ENCODE measurements around the gene WDSUB1.

The WDSUB1 gene

DNA sequence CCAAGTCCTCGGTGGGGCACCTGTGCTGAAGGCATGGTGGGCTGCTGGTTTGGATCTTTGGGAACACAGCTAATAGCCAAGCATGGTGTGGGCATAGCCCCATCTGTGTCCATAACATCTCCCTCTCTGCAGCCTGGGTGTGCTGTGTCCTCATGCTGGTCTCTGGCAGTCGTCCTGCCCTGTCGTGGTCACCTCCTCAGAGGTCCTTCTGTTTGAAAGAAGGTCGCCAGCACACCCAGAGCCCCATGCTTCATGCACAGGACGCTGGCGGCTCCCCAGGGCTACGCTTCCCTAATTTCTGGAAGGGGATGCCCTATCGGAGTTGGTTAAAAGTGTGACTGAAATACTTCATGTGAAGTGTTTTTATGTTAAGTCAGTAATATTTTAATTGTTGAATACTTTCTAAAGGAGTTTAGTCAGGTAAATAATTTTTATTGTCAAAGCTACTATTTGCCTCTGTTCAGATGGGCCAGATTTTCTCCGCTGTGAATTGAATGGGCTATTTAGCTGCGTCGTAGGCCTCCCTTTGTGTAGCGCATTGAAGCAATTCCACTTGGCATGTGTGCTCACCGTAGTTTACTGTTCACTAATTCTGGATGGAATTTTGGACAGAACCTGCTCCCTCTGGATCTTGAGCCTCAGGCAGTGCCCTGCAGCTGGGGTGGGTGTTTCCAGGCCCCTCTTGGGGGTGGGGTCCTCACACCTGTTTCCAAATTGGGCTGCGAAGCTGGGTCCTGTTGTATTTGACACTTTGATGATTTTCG is 81.9 kb downstream of the WDSUB1 start:
- Histone ChIP-seq H3K4me1 (ENCODE audit: control insufficient read depth, insufficient read depth, low read length, poor library complexity, severe bottlenecking) (peaks cover 36% of the 10 kb centered on the region), H3K27ac (ENCODE audit: low read depth, low read length, severe bottlenecking) (no peak overlapping the region), H3K36me3 (ENCODE audit: control insufficient read depth, insufficient read depth, low read length) (peaks cover 69% of the 10 kb centered on the region), H3K4me3 (ENCODE audit: extremely low read depth, insufficient read depth, low read length, poor library complexity, severe bottlenecking) (no peak overlapping the region), H3K9me3 (ENCODE audit: control insufficient read depth, low read length) (no peaks in the 10 kb centered on the region)
- WGBS, 2 experiments (ENCODE audit: insufficient coverage in 2 of 2) = 94 to 95% methylated on average over 14 to 15 of the region's 15 CpGs

DNA sequence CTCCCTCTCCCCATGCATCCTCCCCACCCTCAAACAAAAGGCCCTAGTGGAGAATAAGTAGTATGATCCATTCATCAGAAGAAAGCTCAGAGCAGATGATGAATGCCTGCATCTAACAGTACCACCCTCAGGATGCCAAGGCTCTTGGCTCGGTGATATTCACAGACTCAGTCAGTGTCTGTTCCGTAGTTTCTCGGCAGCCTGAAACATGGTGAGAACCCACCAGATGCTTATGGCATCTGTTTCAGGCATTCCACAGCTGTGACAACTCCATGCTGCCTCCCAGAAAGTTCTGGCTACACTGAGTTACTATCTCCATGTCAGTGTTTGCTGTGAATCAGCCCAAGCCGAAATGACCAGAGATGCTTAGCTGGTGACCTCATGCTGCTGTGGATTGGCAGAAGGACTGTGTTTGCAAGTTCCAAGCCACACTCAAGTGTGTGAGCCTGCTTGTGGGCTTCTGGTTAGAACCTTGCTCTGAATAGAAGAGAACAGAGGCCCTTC is 83.9 kb downstream of the WDSUB1 start:
- Histone ChIP-seq H3K27ac (ENCODE audit: low read depth, low read length, severe bottlenecking) (peak overlapping the region; percentile 87), H3K4me3 (ENCODE audit: extremely low read depth, insufficient read depth, low read length, poor library complexity, severe bottlenecking) (no peak overlapping the region), H3K4me1 (ENCODE audit: control insufficient read depth, insufficient read depth, low read length, poor library complexity, severe bottlenecking) (peaks cover 40% of the 10 kb centered on the region), H3K36me3 (ENCODE audit: control insufficient read depth, insufficient read depth, low read length) (peaks cover 77% of the 10 kb centered on the region), H3K9me3 (ENCODE audit: control insufficient read depth, low read length) (no peaks in the 10 kb centered on the region)
- WGBS, 2 experiments (ENCODE audit: insufficient coverage in 2 of 2) = 54 to 60% methylated on average over 4 of the region's 4 CpGs

DNA sequence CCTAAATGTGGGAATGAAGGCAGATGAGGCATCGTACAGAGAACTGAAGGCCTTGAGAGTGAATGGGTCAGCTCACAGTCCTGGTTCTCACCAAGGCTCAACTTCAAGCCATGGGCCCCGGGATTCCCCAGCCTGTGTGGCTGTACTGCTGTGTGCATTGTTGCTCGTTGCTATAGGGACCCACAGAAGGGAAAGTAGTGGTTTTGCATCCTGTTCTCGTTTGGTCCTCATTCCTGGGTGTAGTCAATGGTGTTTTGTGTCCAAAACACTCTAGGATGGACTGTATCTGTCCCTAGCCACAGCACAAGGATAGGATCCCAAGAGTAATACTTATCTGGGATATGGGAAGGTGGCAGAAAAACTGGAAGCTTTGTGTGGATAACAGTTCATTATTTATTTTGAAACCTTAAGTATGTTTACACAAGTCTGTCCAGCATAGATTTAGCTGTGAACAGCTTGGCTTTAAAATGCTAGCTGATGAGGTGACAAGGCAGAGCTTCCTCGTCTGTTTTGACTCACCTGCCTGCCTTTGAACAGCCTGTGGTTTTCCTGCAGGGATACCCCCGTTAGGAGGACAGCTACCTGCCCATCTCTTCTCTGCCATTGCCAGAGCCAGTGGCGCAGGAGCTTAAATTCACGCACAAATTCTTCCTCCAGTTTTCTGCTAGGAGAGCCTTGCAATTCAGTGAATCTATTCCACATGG is 85.0 kb downstream of the WDSUB1 start:
- Histone ChIP-seq H3K27ac (ENCODE audit: low read depth, low read length, severe bottlenecking) (peak overlapping the region; percentile 87), H3K36me3 (ENCODE audit: control insufficient read depth, insufficient read depth, low read length) (peaks cover 82% of the 10 kb centered on the region), H3K4me3 (ENCODE audit: extremely low read depth, insufficient read depth, low read length, poor library complexity, severe bottlenecking) (no peak overlapping the region), H3K9me3 (ENCODE audit: control insufficient read depth, low read length) (no peaks in the 10 kb centered on the region), H3K4me1 (ENCODE audit: control insufficient read depth, insufficient read depth, low read length, poor library complexity, severe bottlenecking) (peaks cover 40% of the 10 kb centered on the region)
- WGBS, 2 experiments (ENCODE audit: insufficient coverage in 2 of 2) = 83 to 85% methylated on average over 8 of the region's 8 CpGs

DNA sequence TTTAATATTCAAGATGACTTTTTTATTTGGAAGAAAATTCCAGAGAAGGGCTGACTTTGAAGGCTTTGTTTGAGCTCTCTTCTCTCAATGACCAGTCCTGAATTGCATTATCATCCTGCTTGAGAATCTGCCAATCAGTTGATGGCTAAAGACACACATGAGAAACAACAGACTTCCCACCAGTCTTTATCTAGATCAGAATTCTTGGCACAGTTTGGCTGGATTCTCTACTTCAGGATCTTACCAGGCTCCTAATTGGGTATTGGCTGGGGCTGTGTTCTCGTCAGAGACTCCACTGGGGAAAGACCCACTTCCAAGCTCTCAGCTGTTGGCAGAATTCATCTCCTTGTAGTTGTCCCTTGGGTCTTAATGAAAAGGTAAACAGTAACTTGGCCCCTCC is 86.0 kb downstream of the WDSUB1 start:
- Histone ChIP-seq H3K36me3 (ENCODE audit: control insufficient read depth, insufficient read depth, low read length) (peaks cover 82% of the 10 kb centered on the region), H3K4me1 (ENCODE audit: control insufficient read depth, insufficient read depth, low read length, poor library complexity, severe bottlenecking) (peaks cover 40% of the 10 kb centered on the region), H3K27ac (ENCODE audit: low read depth, low read length, severe bottlenecking) (peak overlapping the region; percentile 87), H3K9me3 (ENCODE audit: control insufficient read depth, low read length) (no peaks in the 10 kb centered on the region), H3K4me3 (ENCODE audit: extremely low read depth, insufficient read depth, low read length, poor library complexity, severe bottlenecking) (no peak overlapping the region)
- 40% methylated on average over 1 of the region's 1 CpG; no CpG with 5 or more reads in 1 of the 2 experiments for WGBS, 2 experiments (ENCODE audit: insufficient coverage in 2 of 2)

DNA sequence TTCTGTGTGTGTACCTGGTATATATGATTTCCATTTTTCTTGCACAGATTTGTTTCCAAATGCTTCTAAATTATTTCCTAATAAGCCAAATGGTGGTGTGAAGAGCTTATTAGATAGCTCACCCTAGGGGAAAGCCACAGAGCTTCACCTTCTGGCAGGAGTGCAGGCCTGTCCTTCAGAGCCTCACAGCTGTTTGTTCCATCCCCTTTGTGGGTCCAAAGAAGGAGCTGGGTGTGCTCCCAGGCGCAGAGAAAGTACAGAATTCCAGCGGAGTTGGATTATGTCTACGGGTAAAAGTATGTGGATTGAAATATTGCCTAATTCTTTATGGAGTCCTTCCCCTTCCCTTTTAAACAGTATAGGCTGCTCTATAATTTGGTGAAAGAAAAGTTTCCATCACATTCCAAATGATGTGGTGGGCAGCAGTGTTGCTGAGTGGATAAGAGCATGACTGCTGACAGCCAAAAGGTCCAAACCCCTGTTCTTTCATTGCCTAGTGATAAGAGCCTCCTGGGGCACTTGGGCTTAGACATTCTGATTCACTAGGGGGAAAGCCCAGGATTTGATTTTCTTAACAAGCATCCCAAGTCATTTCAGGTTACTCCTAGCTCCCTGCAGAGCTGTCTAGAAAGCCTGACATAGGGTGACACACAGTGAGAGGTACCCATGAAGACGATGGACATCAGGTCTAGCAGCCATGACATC is 86.6 kb downstream of the WDSUB1 start:
- 87% methylated on average over 3 of the region's 4 CpGs; no CpG with 5 or more reads in 1 of the 2 experiments for WGBS, 2 experiments (ENCODE audit: insufficient coverage in 2 of 2)
- H3K36me3 ChIP-seq (ENCODE audit: control insufficient read depth, insufficient read depth, low read length) = peaks cover 82% of the 10 kb centered on the region
- H3K4me3 ChIP-seq (ENCODE audit: extremely low read depth, insufficient read depth, low read length, poor library complexity, severe bottlenecking) = no peak overlapping the region
- no peaks in the 10 kb centered on the region for H3K9me3 ChIP-seq (ENCODE audit: control insufficient read depth, low read length)
- peaks cover 40% of the 10 kb centered on the region for H3K4me1 ChIP-seq (ENCODE audit: control insufficient read depth, insufficient read depth, low read length, poor library complexity, severe bottlenecking)
- peak overlapping the region; percentile 87 for H3K27ac ChIP-seq (ENCODE audit: low read depth, low read length, severe bottlenecking)

DNA sequence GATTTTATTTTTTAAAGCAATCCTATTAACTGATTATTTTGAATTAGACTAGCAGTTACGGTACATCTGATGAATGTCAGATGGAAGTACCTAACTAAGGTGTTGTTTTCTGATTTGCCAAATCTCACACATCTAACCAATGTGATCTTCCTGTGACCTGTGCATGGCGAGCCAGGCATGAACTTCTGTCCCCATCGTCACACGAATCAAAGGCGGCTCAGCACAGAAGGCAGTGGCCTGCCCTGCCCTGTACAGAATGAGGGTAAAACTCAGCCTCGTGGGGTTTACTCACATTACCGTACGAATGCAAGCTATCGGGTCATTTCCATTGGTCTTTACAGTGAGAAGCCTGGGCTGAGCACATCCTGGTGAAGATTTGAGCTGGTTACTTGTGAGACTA is 87.3 kb downstream of the WDSUB1 start:
- H3K4me3 ChIP-seq (ENCODE audit: extremely low read depth, insufficient read depth, low read length, poor library complexity, severe bottlenecking) = no peak overlapping the region
- H3K36me3 ChIP-seq (ENCODE audit: control insufficient read depth, insufficient read depth, low read length) = peaks cover 82% of the 10 kb centered on the region
- H3K9me3 ChIP-seq (ENCODE audit: control insufficient read depth, low read length) = no peaks in the 10 kb centered on the region
- 93 to 97% methylated on average over 8 of the region's 9 CpGs for WGBS, 2 experiments (ENCODE audit: insufficient coverage in 2 of 2)
- H3K4me1 ChIP-seq (ENCODE audit: control insufficient read depth, insufficient read depth, low read length, poor library complexity, severe bottlenecking) = peaks cover 40% of the 10 kb centered on the region
- H3K27ac ChIP-seq (ENCODE audit: low read depth, low read length, severe bottlenecking) = no peak overlapping the region

DNA sequence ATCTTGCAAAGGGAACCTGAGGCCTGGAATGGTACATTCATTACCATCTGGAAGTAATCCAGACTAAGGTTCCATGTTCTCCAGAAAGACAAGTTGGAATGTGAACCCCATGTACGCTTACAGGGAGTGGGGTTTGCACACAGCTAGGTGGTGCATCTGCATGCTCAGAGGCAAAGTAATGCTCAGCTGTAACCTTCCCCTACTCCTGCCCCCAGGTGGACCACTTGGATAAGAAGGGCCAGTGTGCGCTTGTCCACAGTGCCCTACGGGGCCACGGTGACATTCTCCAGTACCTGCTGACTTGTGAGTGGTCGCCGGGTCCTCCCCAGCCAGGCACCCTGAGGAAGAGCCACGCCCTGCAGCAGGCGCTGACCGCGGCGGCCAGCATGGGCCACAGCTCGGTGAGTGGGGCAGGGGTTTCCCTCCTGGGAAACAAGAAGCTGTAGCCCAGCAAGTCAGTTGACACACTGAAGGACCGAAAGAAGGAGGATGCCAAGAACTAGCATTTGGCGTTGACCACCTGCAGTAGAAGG is 90.0 kb downstream of the WDSUB1 start:
- no peak overlapping the region for H3K27ac ChIP-seq (ENCODE audit: low read depth, low read length, severe bottlenecking)
- H3K9me3 ChIP-seq (ENCODE audit: control insufficient read depth, low read length) = no peaks in the 10 kb centered on the region
- H3K36me3 ChIP-seq (ENCODE audit: control insufficient read depth, insufficient read depth, low read length) = peaks cover 90% of the 10 kb centered on the region
- H3K4me1 ChIP-seq (ENCODE audit: control insufficient read depth, insufficient read depth, low read length, poor library complexity, severe bottlenecking) = peaks cover 22% of the 10 kb centered on the region
- no peak overlapping the region for H3K4me3 ChIP-seq (ENCODE audit: extremely low read depth, insufficient read depth, low read length, poor library complexity, severe bottlenecking)
- 93 to 98% methylated on average over 13 to 14 of the region's 14 CpGs for WGBS, 2 experiments (ENCODE audit: insufficient coverage in 2 of 2)

DNA sequence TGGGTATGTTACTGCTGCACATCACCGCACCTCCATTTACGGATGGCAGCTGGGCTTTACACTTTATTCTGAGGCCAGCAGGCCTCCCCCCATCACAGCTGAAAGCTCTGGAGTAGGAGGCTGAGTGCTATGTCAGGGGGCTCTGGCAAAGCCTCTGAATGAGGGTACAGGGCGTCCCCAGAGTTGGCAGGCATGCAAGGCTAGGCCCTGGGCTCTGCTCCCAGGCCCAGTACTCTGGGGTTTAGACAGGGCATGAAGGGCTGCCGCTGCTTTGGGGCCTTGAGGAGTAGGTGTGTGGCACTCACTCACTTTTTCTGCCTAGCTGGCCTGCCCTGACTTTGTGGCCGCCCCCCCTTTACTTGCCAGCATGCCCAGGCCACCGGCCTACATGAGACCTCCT is 90.8 kb downstream of the WDSUB1 start:
- Histone ChIP-seq H3K27ac (ENCODE audit: low read depth, low read length, severe bottlenecking) (no peak overlapping the region), H3K36me3 (ENCODE audit: control insufficient read depth, insufficient read depth, low read length) (peaks cover 90% of the 10 kb centered on the region), H3K9me3 (ENCODE audit: control insufficient read depth, low read length) (no peaks in the 10 kb centered on the region), H3K4me1 (ENCODE audit: control insufficient read depth, insufficient read depth, low read length, poor library complexity, severe bottlenecking) (peaks cover 14% of the 10 kb centered on the region), H3K4me3 (ENCODE audit: extremely low read depth, insufficient read depth, low read length, poor library complexity, severe bottlenecking) (no peak overlapping the region)
- WGBS, 2 experiments (ENCODE audit: insufficient coverage in 2 of 2) = 98 to 100% methylated on average over 5 of the region's 6 CpGs

DNA sequence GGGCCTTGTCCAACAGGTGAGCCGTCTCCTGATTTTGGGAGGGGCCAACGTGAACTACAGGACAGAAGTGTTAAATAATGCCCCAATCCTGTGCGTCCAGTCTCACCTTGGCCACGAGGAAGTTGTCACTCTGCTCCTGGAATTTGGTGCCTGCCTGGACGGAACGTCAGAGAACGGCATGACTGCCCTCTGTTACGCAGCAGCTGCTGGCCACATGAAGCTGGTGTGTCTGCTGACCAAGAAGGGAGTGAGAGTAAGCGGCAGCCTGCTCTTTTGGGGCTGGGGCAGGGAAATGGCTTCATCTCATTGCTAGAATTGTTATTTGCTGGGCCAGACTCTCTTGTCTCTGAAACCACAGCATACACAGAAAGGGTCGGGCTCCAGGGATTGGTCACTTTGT is 92.3 kb downstream of the WDSUB1 start:
- Histone ChIP-seq H3K4me1 (ENCODE audit: control insufficient read depth, insufficient read depth, low read length, poor library complexity, severe bottlenecking) (peaks cover under 1% of the 10 kb centered on the region), H3K27ac (ENCODE audit: low read depth, low read length, severe bottlenecking) (no peak overlapping the region), H3K36me3 (ENCODE audit: control insufficient read depth, insufficient read depth, low read length) (peaks cover 89% of the 10 kb centered on the region), H3K4me3 (ENCODE audit: extremely low read depth, insufficient read depth, low read length, poor library complexity, severe bottlenecking) (no peak overlapping the region), H3K9me3 (ENCODE audit: control insufficient read depth, low read length) (no peaks in the 10 kb centered on the region)
- 95 to 98% methylated on average over 10 of the region's 10 CpGs for WGBS, 2 experiments (ENCODE audit: insufficient coverage in 2 of 2)

DNA sequence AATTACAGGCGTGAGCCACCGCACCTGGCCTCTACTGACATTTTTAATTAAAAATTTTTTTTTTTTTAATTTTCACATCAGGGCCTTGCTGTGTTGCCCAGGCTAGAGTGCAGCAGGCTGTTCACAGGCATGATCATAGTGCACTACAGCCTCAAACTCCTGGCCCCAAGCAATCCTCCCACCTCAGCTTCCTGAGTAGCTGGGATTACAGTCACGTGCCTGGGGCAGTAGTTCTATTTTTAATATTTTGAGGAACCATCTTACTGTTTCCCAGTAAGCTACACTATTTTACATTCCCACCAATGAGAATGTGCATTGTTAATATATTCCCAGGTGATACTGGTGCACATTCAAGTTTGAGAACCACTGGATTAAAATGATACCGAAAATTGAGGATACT is 92.7 kb downstream of the WDSUB1 start:
- H3K9me3 ChIP-seq (ENCODE audit: control insufficient read depth, low read length) = no peaks in the 10 kb centered on the region
- H3K4me1 ChIP-seq (ENCODE audit: control insufficient read depth, insufficient read depth, low read length, poor library complexity, severe bottlenecking) = no peaks in the 10 kb centered on the region
- H3K4me3 ChIP-seq (ENCODE audit: extremely low read depth, insufficient read depth, low read length, poor library complexity, severe bottlenecking) = no peak overlapping the region
- H3K27ac ChIP-seq (ENCODE audit: low read depth, low read length, severe bottlenecking) = no peak overlapping the region
- 97% methylated on average over 3 of the region's 4 CpGs for WGBS, 2 experiments (ENCODE audit: insufficient coverage in 2 of 2)
- peaks cover 88% of the 10 kb centered on the region for H3K36me3 ChIP-seq (ENCODE audit: control insufficient read depth, insufficient read depth, low read length)
